SK-N-SH treated with all-trans-retinoic acid at 6 μM for 48 hours (cell line): Measurements from ENCODE around the gene RGCC.

Source experiments
- ATAC-seq: fragments of 200-7000 bp; cut with Tn5 transposase; 3 replicates; pipeline ENCODE4 v1.9.1; 2020; ENCODE audit warnings: mild to moderate bottlenecking, moderate library complexity
- ARNTL ChIP-seq: fragments of 450-650 bp; formaldehyde crosslinking; IDR thresholded peaks from 2 replicates; pipeline ENCODE4 v1.5.0; 2020; ENCODE audit warnings: low read depth, mild to moderate bottlenecking, moderate library complexity, borderline replicate concordance
- CREB5 ChIP-seq: fragments of 250-450 bp; sonication (Bioruptor Pico); IDR thresholded peaks from 2 replicates; pipeline ENCODE4 v1.5.1; 2020; ENCODE audit warnings: low read depth, mild to moderate bottlenecking, moderate library complexity
- ESRRG ChIP-seq: fragments of 250-450 bp; sonication (Bioruptor Pico); IDR thresholded peaks from 2 replicates; pipeline ENCODE4 v1.6.1; 2021; ENCODE audit warnings: mild to moderate bottlenecking
- ISL1 ChIP-seq: fragments of 250-450 bp; sonication (Bioruptor Pico); IDR thresholded peaks from 2 replicates; pipeline ENCODE4 v2.1.2; 2022; ENCODE audit warnings: mild to moderate bottlenecking, moderate library complexity
- OSR1 ChIP-seq: fragments of 250-450 bp; sonication (Bioruptor Pico); IDR thresholded peaks from 2 replicates; pipeline ENCODE4 v1.8.0; 2022; ENCODE audit warnings: moderate library complexity, mild to moderate bottlenecking, inconsistent platforms
- PPARA ChIP-seq: fragments of 250-450 bp; sonication (Bioruptor Pico); IDR thresholded peaks from 2 replicates; pipeline ENCODE4 v1.5.0; 2020; ENCODE audit warnings: mild to moderate bottlenecking, borderline replicate concordance
- RARB ChIP-seq: fragments of 250-450 bp; sonication (Bioruptor Pico); IDR thresholded peaks from 2 replicates; pipeline ENCODE4 v1.8.0; 2021; ENCODE audit warnings: mild to moderate bottlenecking, moderate library complexity
- SNAI2 ChIP-seq: fragments of 250-450 bp; sonication (Bioruptor Pico); IDR thresholded peaks from 2 replicates; pipeline ENCODE4 v1.5.0; 2020; ENCODE audit warnings: mild to moderate bottlenecking, moderate library complexity
- ZC3H10 ChIP-seq: fragments of 250-450 bp; sonication (Bioruptor Pico); IDR thresholded peaks from 2 replicates; pipeline ENCODE4 v1.5.1; 2021; ENCODE audit warnings: mild to moderate bottlenecking, moderate library complexity
- ZFP3 ChIP-seq: fragments of 250-450 bp; sonication (Bioruptor Pico); IDR thresholded peaks from 2 replicates; pipeline ENCODE4 v1.5.0; 2020; ENCODE audit warnings: mild to moderate bottlenecking, moderate library complexity
- ZFP30 ChIP-seq: fragments of 450-650 bp; formaldehyde crosslinking; IDR thresholded peaks from 2 replicates; pipeline ENCODE4 v1.5.0; 2022; ENCODE audit warnings: mild to moderate bottlenecking, moderate library complexity
- ZNF565 ChIP-seq: fragments of 450-650 bp; formaldehyde crosslinking; conservative IDR thresholded peaks from 2 replicates; pipeline ENCODE4 v1.5.0; 2020; ENCODE audit warnings: low read depth, mild to moderate bottlenecking, moderate library complexity
- ZNF8 ChIP-seq: fragments of 450-650 bp; formaldehyde crosslinking; IDR thresholded peaks from 2 replicates; pipeline ENCODE4 v1.5.0; 2020; ENCODE audit warnings: mild to moderate bottlenecking, moderate library complexity
- TF ChIP-seq, protein P1 (sequence below): fragments of 250-450 bp; sonication (Bioruptor Pico); IDR thresholded peaks from 2 replicates; pipeline ENCODE4 v1.5.1; 2021; ENCODE audit warnings: mild to moderate bottlenecking, moderate library complexity
- TF ChIP-seq, protein P2 (sequence below): fragments of 250-450 bp; sonication (Bioruptor Pico); IDR thresholded peaks from 2 replicates; pipeline ENCODE4 v1.5.0; 2020; ENCODE audit warnings: mild to moderate bottlenecking, moderate library complexity
- TF ChIP-seq, protein P3 (sequence below): fragments of 250-450 bp; sonication (Bioruptor Pico); IDR thresholded peaks from 2 replicates; pipeline ENCODE4 v1.8.0; 2021; ENCODE audit warnings: low read depth, mild to moderate bottlenecking, moderate library complexity, borderline replicate concordance
- TF ChIP-seq, protein P4 (sequence below): fragments of 250-450 bp; sonication (Bioruptor Pico); IDR thresholded peaks from 2 replicates; pipeline ENCODE4 v1.8.0; 2020; ENCODE audit warnings: mild to moderate bottlenecking, moderate library complexity, borderline replicate concordance

Gene RGCC

DNA sequence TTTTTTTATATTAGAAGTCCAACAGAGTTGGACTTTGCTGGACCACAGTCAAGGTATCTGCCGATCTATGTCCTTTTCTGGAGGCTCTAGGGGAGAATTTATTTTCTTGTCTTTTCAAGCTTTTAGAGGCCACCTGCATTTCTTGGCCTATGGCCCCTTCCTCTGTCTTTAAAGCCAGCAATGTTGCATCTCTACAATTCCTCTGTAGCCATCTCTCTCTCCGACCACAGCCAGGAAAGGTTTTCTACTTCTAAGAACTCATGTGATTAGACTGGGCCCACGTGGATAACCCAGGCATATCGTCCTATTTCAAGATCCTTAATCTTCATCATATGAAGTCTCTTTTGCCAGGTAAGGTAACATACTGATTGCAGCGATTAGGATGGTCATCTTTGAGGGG, 43.5 kb upstream of the RGCC start:
- no peak for TF ChIP-seq ESRRG
- TF ChIP-seq ISL1 (CRISPR knock-in tag) = no peak
- TF ChIP-seq PPARA = no peak
- TF ChIP-seq ZFP3 (CRISPR knock-in tag) = no peak
- TF ChIP-seq SNAI2 (CRISPR knock-in tag) = no peak
- TF ChIP-seq RARB (CRISPR knock-in tag) = no peak
- no peak for TF ChIP-seq ZNF8 (CRISPR knock-in tag)
- TF ChIP-seq OSR1 (CRISPR knock-in tag) = no peak
- no peak for TF ChIP-seq ZNF565 (CRISPR knock-in tag)
- TF ChIP-seq, protein P1, sequence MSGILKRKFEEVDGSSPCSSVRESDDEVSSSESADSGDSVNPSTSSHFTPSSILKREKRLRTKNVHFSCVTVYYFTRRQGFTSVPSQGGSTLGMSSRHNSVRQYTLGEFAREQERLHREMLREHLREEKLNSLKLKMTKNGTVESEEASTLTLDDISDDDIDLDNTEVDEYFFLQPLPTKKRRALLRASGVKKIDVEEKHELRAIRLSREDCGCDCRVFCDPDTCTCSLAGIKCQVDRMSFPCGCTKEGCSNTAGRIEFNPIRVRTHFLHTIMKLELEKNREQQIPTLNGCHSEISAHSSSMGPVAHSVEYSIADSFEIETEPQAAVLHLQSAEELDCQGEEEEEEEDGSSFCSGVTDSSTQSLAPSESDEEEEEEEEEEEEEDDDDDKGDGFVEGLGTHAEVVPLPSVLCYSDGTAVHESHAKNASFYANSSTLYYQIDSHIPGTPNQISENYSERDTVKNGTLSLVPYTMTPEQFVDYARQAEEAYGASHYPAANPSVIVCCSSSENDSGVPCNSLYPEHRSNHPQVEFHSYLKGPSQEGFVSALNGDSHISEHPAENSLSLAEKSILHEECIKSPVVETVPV (CRISPR knock-in tag) = no peak
- TF ChIP-seq ZFP30 = no peak
- no peak for TF ChIP-seq ZC3H10
- TF ChIP-seq, protein P2, sequence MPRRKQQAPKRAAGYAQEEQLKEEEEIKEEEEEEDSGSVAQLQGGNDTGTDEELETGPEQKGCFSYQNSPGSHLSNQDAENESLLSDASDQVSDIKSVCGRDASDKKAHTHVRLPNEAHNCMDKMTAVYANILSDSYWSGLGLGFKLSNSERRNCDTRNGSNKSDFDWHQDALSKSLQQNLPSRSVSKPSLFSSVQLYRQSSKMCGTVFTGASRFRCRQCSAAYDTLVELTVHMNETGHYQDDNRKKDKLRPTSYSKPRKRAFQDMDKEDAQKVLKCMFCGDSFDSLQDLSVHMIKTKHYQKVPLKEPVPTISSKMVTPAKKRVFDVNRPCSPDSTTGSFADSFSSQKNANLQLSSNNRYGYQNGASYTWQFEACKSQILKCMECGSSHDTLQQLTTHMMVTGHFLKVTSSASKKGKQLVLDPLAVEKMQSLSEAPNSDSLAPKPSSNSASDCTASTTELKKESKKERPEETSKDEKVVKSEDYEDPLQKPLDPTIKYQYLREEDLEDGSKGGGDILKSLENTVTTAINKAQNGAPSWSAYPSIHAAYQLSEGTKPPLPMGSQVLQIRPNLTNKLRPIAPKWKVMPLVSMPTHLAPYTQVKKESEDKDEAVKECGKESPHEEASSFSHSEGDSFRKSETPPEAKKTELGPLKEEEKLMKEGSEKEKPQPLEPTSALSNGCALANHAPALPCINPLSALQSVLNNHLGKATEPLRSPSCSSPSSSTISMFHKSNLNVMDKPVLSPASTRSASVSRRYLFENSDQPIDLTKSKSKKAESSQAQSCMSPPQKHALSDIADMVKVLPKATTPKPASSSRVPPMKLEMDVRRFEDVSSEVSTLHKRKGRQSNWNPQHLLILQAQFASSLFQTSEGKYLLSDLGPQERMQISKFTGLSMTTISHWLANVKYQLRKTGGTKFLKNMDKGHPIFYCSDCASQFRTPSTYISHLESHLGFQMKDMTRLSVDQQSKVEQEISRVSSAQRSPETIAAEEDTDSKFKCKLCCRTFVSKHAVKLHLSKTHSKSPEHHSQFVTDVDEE (CRISPR knock-in tag) = no peak
- TF ChIP-seq, protein P3, sequence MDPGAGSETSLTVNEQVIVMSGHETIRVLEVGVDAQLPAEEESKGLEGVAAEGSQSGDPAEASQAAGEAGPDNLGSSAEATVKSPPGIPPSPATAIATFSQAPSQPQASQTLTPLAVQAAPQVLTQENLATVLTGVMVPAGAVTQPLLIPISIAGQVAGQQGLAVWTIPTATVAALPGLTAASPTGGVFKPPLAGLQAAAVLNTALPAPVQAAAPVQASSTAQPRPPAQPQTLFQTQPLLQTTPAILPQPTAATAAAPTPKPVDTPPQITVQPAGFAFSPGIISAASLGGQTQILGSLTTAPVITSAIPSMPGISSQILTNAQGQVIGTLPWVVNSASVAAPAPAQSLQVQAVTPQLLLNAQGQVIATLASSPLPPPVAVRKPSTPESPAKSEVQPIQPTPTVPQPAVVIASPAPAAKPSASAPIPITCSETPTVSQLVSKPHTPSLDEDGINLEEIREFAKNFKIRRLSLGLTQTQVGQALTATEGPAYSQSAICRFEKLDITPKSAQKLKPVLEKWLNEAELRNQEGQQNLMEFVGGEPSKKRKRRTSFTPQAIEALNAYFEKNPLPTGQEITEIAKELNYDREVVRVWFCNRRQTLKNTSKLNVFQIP (CRISPR knock-in tag) = no peak
- no peak for TF ChIP-seq ARNTL
- TF ChIP-seq CREB5 (CRISPR knock-in tag) = no peak
- ATAC-seq = no peak

- ATAC-seq = no peak
- no peak for TF ChIP-seq ZNF565 (CRISPR knock-in tag)
- no peak for TF ChIP-seq ZNF8 (CRISPR knock-in tag)
- no peak for TF ChIP-seq ARNTL
- no peak for TF ChIP-seq ZC3H10
- no peak for TF ChIP-seq OSR1 (CRISPR knock-in tag)
- TF ChIP-seq PPARA = no peak
- TF ChIP-seq, protein P4, sequence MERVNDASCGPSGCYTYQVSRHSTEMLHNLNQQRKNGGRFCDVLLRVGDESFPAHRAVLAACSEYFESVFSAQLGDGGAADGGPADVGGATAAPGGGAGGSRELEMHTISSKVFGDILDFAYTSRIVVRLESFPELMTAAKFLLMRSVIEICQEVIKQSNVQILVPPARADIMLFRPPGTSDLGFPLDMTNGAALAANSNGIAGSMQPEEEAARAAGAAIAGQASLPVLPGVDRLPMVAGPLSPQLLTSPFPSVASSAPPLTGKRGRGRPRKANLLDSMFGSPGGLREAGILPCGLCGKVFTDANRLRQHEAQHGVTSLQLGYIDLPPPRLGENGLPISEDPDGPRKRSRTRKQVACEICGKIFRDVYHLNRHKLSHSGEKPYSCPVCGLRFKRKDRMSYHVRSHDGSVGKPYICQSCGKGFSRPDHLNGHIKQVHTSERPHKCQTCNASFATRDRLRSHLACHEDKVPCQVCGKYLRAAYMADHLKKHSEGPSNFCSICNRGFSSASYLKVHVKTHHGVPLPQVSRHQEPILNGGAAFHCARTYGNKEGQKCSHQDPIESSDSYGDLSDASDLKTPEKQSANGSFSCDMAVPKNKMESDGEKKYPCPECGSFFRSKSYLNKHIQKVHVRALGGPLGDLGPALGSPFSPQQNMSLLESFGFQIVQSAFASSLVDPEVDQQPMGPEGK = no peak
- TF ChIP-seq, protein P3 (CRISPR knock-in tag) = no peak
- no peak for TF ChIP-seq CREB5 (CRISPR knock-in tag)
- TF ChIP-seq ESRRG = no peak
- TF ChIP-seq ISL1 (CRISPR knock-in tag) = no peak
- TF ChIP-seq, protein P1 (CRISPR knock-in tag) = no peak
Observed at GRCh38 chr13:41416276-41416675, 41.1 kb upstream of the RGCC start.
